Neural cell (in vitro differentiated cells): Measurements from ENCODE around the gene VSTM4. TPM values are rescaled to one million over a fixed set of nuclear protein-coding genes. Genes with fewer than 3 reads are reported as not detected.

Experiments used
- H2AFZ ChIP-seq: fragments of 200-600, 300-800 bp; sonication (generic), shearing (Covaris generic); 2 replicates; pipeline ENCODE4 v1.6.0; 2014; ENCODE audit warnings: low read depth, mild to moderate bottlenecking, antibody characterized with exemption, low read length, moderate library complexity
- H3F3A ChIP-seq: fragments of 200-600 bp; shearing (Covaris generic); 2 replicates; pipeline ENCODE4 v1.6.1; 2016; ENCODE audit warnings: mild to moderate bottlenecking, moderate library complexity, mixed read lengths, antibody characterized with exemption, low read length; ENCODE audit not compliant: insufficient read depth, poor library complexity, severe bottlenecking
- H3K27ac ChIP-seq: fragments of 200-600, 300-800 bp; sonication (generic), shearing (Covaris generic); 2 replicates; pipeline ENCODE4 v1.5.1; 2014; ENCODE audit warnings: mild to moderate bottlenecking, low read length, moderate library complexity
- H3K27me3 ChIP-seq: fragments of 300-800, 200-600 bp; sonication (generic), shearing (Covaris generic); 2 replicates; pipeline ENCODE4 v1.6.0; 2014; ENCODE audit warnings: mild to moderate bottlenecking, low read depth, low read length, moderate library complexity; ENCODE audit not compliant: insufficient read depth
- H3K36me3 ChIP-seq: fragments of 300-800, 200-600 bp; sonication (generic), shearing (Covaris generic); 2 replicates; pipeline ENCODE4 v1.5.1; 2014; ENCODE audit warnings: mild to moderate bottlenecking, antibody characterized with exemption, low read length, moderate library complexity; ENCODE audit not compliant: insufficient read depth
- H3K4me2 ChIP-seq: fragments of 300-800, 200-600 bp; sonication (generic), shearing (Covaris generic); 2 replicates; pipeline ENCODE4 v1.6.0; 2014; ENCODE audit warnings: mild to moderate bottlenecking, low read length
- H3K4me3 ChIP-seq: fragments of 300-800, 200-600 bp; sonication (generic), shearing (Covaris generic); 2 replicates; pipeline ENCODE4 v1.5.1; 2014; ENCODE audit warnings: mild to moderate bottlenecking, low read length, moderate library complexity
- H3K79me2 ChIP-seq: fragments of 200-600 bp; shearing (Covaris generic); replicated peaks from 2 replicates; pipeline ENCODE4 v1.6.0; 2014; ENCODE audit warnings: mild to moderate bottlenecking, low read length, moderate library complexity; ENCODE audit not compliant: insufficient read depth
- H3K9ac ChIP-seq: fragments of 300-800, 200-600 bp; sonication (generic), shearing (Covaris generic); 2 replicates; pipeline ENCODE4 v1.6.1; 2016; ENCODE audit warnings: mild to moderate bottlenecking, low read length, mixed read lengths
- H3K9me2 ChIP-seq: fragments of 200-600 bp; shearing (Covaris generic); 2 replicates; pipeline ENCODE4 v1.6.1; 2016; ENCODE audit warnings: mild to moderate bottlenecking, low read length, mixed read lengths; ENCODE audit not compliant: insufficient read depth
- H3K9me3 ChIP-seq: fragments of 200-600, 300-800 bp; sonication (generic), shearing (Covaris generic); 2 replicates; pipeline ENCODE4 v1.6.1; 2016; ENCODE audit warnings: mild to moderate bottlenecking, mixed run types, low read length, moderate library complexity, mixed read lengths
- H4K20me1 ChIP-seq: fragments of 200-600 bp; shearing (Covaris generic); 2 replicates; pipeline ENCODE4 v1.6.1; 2016; ENCODE audit warnings: mild to moderate bottlenecking, mixed run types; ENCODE audit not compliant: insufficient read depth
- CTCF ChIP-seq: fragments of 450-650 bp; IDR thresholded peaks from 2 replicates; pipeline ENCODE4 v1.5.1; 2014; ENCODE audit warnings: antibody characterized with exemption, mild to moderate bottlenecking, moderate library complexity; ENCODE audit not compliant: poor library complexity, severe bottlenecking
- EP300 ChIP-seq: fragments of 450-650 bp; conservative IDR thresholded peaks from 2 replicates; pipeline ENCODE4 v1.6.1; 2014; ENCODE audit warnings: antibody characterized with exemption, mild to moderate bottlenecking, moderate library complexity; ENCODE audit not compliant: poor library complexity, severe bottlenecking
- EZH2 ChIP-seq: fragments of 200-600, 300-800 bp; shearing (Covaris generic), sonication (generic); IDR thresholded peaks from 2 replicates; pipeline ENCODE4 v1.6.1; 2014; ENCODE audit warnings: antibody characterized with exemption, low read length, borderline replicate concordance, mild to moderate bottlenecking; ENCODE audit not compliant: insufficient read depth, poor library complexity, severe bottlenecking
- MXI1 ChIP-seq: fragments of 450-650 bp; conservative IDR thresholded peaks from 2 replicates; pipeline ENCODE4 v1.6.1; 2014; ENCODE audit warnings: antibody characterized with exemption, mild to moderate bottlenecking; ENCODE audit not compliant: poor library complexity, severe bottlenecking
- POLR2AphosphoS5 ChIP-seq: IDR thresholded peaks from 2 replicates; pipeline ENCODE4 v1.6.1; 2012
- RAD21 ChIP-seq: fragments of 450-650 bp; conservative IDR thresholded peaks from 2 replicates; pipeline ENCODE4 v1.6.1; 2014; ENCODE audit warnings: antibody characterized with exemption, mild to moderate bottlenecking, moderate library complexity
- SMC3 ChIP-seq: fragments of 450-650 bp; conservative IDR thresholded peaks from 2 replicates; pipeline ENCODE4 v1.6.1; 2014; ENCODE audit warnings: antibody characterized with exemption, mild to moderate bottlenecking, moderate library complexity; ENCODE audit not compliant: poor library complexity
- TAF1 ChIP-seq: IDR thresholded peaks from 2 replicates; pipeline ENCODE4 v1.6.1; 2012; ENCODE audit warnings: low read depth
- polyA plus RNA-seq: library from polyadenylated mRNA; depleted of rRNA; stranded (reverse); fragments of >200 nt; gene quantifications from 2 replicates; pipeline ENCODE4 v1.2.3, GENCODE V29; 2014
- TF ChIP-seq, protein P1 (sequence below): IDR thresholded peaks from 2 replicates; pipeline ENCODE4 v1.6.1; 2012; ENCODE audit warnings: borderline replicate concordance

Gene VSTM4
- polyA plus RNA-seq, 1 donor from 2014 or later = 0.52 TPM

DNA sequence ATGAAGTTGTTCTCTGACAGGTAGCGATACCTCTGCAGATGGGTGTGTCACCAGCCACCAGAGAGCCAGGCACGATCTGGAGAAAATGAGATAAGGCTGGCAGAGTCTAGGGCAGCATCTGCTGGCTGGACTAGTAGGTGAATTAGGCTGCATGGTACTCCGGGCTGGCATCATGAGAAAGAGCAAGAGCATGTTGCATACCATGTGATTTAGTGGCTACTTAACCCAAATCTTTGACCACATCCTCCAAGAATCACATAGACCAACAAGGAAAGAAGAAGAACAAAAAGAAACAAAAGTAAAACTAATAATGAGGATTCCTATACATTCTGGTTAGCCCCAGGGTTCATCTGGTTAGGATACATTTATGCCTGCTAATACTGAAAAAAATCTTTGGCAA lies 41.9 kb upstream of the VSTM4 start:
- no peak overlapping the region for H3K9ac ChIP-seq
- H3F3A ChIP-seq = no peaks in the 10 kb centered on the region
- no peak for TF ChIP-seq CTCF

GRCh38 chr10:49154641-49155040 lies 39.3 kb upstream of the VSTM4 start:
- Histone ChIP-seq H3K9ac (no peak overlapping the region), H3K79me2 (no peaks in the 10 kb centered on the region)
- no peak for TF ChIP-seq RAD21
- TF ChIP-seq, protein P1, sequence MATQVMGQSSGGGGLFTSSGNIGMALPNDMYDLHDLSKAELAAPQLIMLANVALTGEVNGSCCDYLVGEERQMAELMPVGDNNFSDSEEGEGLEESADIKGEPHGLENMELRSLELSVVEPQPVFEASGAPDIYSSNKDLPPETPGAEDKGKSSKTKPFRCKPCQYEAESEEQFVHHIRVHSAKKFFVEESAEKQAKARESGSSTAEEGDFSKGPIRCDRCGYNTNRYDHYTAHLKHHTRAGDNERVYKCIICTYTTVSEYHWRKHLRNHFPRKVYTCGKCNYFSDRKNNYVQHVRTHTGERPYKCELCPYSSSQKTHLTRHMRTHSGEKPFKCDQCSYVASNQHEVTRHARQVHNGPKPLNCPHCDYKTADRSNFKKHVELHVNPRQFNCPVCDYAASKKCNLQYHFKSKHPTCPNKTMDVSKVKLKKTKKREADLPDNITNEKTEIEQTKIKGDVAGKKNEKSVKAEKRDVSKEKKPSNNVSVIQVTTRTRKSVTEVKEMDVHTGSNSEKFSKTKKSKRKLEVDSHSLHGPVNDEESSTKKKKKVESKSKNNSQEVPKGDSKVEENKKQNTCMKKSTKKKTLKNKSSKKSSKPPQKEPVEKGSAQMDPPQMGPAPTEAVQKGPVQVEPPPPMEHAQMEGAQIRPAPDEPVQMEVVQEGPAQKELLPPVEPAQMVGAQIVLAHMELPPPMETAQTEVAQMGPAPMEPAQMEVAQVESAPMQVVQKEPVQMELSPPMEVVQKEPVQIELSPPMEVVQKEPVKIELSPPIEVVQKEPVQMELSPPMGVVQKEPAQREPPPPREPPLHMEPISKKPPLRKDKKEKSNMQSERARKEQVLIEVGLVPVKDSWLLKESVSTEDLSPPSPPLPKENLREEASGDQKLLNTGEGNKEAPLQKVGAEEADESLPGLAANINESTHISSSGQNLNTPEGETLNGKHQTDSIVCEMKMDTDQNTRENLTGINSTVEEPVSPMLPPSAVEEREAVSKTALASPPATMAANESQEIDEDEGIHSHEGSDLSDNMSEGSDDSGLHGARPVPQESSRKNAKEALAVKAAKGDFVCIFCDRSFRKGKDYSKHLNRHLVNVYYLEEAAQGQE = no peak
- TF ChIP-seq CTCF = no peak
- TF ChIP-seq TAF1 = no peak
- TF ChIP-seq EP300 = no peak
- TF ChIP-seq MXI1 = no peak
- TF ChIP-seq SMC3 = no peak
- no peak for TF ChIP-seq POLR2AphosphoS5
- TF ChIP-seq EZH2 = no peak

More for the DNA sequence above, 41.9 kb upstream of the VSTM4 start:
- Histone ChIP-seq H3K27ac (no peak overlapping the region), H3K9me3 (no peaks in the 10 kb centered on the region), H2AFZ (no peak overlapping the region), H3K4me3 (no peak overlapping the region), H4K20me1 (no peaks in the 10 kb centered on the region), H3K36me3 (no peaks in the 10 kb centered on the region), H3K79me2 (no peaks in the 10 kb centered on the region), H3K9me2 (no peaks in the 10 kb centered on the region), H3K4me2 (no peak overlapping the region), H3K27me3 (no peaks in the 10 kb centered on the region)

More at GRCh38 chr10:49154641-49155040, 39.3 kb upstream of the VSTM4 start:
- no peak overlapping the region for H3K4me3 ChIP-seq
- no peaks in the 10 kb centered on the region for H3K9me3 ChIP-seq
- H3K4me2 ChIP-seq = no peak overlapping the region
- no peak overlapping the region for H2AFZ ChIP-seq
- no peaks in the 10 kb centered on the region for H3K36me3 ChIP-seq
- H3F3A ChIP-seq = no peaks in the 10 kb centered on the region
- no peak overlapping the region for H3K27ac ChIP-seq
- no peaks in the 10 kb centered on the region for H4K20me1 ChIP-seq
- no peaks in the 10 kb centered on the region for H3K9me2 ChIP-seq
- no peaks in the 10 kb centered on the region for H3K27me3 ChIP-seq
